ENCODE results near the gene ITGAV. TPM values are rescaled to one million over a fixed set of nuclear protein-coding genes. Genes with fewer than 3 reads are reported as not detected.

ITGAV gene
- total and polyA plus RNA-seq, 2 of the 4 experiments (the other 2 are of a cell fraction): 45.8 to 181 TPM

DNA sequence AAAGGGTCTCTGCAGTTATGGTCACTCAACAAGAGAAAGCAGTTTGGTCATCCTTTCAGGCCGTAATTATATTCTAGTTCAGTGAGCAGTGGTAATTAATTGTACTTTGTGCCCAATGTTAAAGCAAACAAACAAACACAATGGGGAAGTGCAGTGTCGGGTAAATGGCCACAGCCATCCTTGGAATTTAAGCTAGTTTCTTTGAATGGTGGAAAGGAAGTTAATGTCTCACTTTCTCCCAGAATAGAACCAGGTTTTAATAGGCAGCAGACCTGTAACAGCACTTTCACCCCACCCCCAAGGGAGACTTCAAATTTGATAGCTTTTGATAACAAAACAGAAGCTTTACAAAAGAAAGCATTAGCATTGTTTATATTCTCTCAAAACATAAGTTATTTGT, 20.0 kb upstream of the ITGAV start:
- no peaks in the 10 kb centered on the region for H3K9me3 ChIP-seq (ENCODE audit: control insufficient read depth, insufficient read depth, low read length)
- H3K14ac ChIP-seq (replicated peaks; ENCODE audit: low read depth, low read length): no peak overlapping the region
- no peak overlapping the region for H4K5ac ChIP-seq (ENCODE audit: low read depth, low read length)
- H3K36me3 ChIP-seq (ENCODE audit: control insufficient read depth, insufficient read depth, low read length): no peaks in the 10 kb centered on the region
- no peak overlapping the region for H3K4me2 ChIP-seq (ENCODE audit: low read depth, low read length)
- no peak overlapping the region for H3K27ac ChIP-seq (ENCODE audit: insufficient read depth, low read length)
- H2BK20ac ChIP-seq (ENCODE audit: low read depth, low read length): no peak overlapping the region
- H4K20me1 ChIP-seq (ENCODE audit: insufficient read depth, low read length): no peaks in the 10 kb centered on the region
- no peak for TF ChIP-seq MAFK (IDR thresholded peaks at IDR 0.05; ENCODE audit: low read depth, low read length)
- no peak for TF ChIP-seq FOS (IDR thresholded peaks at IDR 0.05; ENCODE audit: low read depth, low read length)
- no peak for TF ChIP-seq POLR2A (IDR thresholded peaks at IDR 0.05; ENCODE audit: low read depth, low read length)
- TF ChIP-seq, protein P1, sequence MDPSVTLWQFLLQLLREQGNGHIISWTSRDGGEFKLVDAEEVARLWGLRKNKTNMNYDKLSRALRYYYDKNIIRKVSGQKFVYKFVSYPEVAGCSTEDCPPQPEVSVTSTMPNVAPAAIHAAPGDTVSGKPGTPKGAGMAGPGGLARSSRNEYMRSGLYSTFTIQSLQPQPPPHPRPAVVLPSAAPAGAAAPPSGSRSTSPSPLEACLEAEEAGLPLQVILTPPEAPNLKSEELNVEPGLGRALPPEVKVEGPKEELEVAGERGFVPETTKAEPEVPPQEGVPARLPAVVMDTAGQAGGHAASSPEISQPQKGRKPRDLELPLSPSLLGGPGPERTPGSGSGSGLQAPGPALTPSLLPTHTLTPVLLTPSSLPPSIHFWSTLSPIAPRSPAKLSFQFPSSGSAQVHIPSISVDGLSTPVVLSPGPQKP (IDR thresholded peaks at IDR 0.05; ENCODE audit: borderline replicate concordance, low read depth, low read length): no peak
- no peak overlapping the region for H3K4me3 ChIP-seq (ENCODE audit: insufficient read depth, low read depth, low read length)
- intact Hi-C loops (cut with micrococcal nuclease) (loop anchor here (2.0 kb wide), 1 partner anchor 25 kb away; no protein-coding TSS in a partner anchor), in situ Hi-C loops (cut with MboI; ENCODE audit: low sequenced_read_pairs) (no loop called here), dilution Hi-C loops (cut with HindIII; ENCODE audit: low sequenced_read_pairs, unreplicated experiment) (no loop called here)
- H2BK15ac ChIP-seq (ENCODE audit: low read depth, low read length): no peak overlapping the region
- H2AFZ ChIP-seq (replicated peaks; ENCODE audit: low read length, poor library complexity): no peak overlapping the region
- WGBS, 2 experiments (ENCODE audit: extremely low coverage in 2 of 2, insufficient read length in 1 of 2): no CpG with 5 or more reads among the region's 2 CpGs
- no peaks in the 10 kb centered on the region; the same call in 1 of the 2 replicates for H3K4me1 ChIP-seq (ENCODE audit: control insufficient read depth, insufficient read depth, low read length)
- no peak overlapping the region for H2AK5ac ChIP-seq (ENCODE audit: low read depth, low read length)
- peaks cover 0 to 2% of the 10 kb centered on the region in 2 experiments; a peak in 1 of 4 replicates for H3K79me1 ChIP-seq (ENCODE audit: low read depth in 1 of 2, low read length in 2 of 2)
- no peak overlapping the region for H4K91ac ChIP-seq (ENCODE audit: insufficient read depth, low read depth, low read length)
- H3K27me3 ChIP-seq (ENCODE audit: control insufficient read depth, insufficient read depth, low read length): no peaks in the 10 kb centered on the region
- BruUV-seq (replicated peaks): no TSS peak
- no peak overlapping the region for H3K18ac ChIP-seq (ENCODE audit: low read depth, low read length)
- H3K9ac ChIP-seq (ENCODE audit: low read depth, low read length): no peak overlapping the region
- DNase-seq: no peak
- H3K56ac ChIP-seq (ENCODE audit: extremely low read depth, insufficient read depth, low read length): no peak overlapping the region
- POLR2A ChIA-PET (ENCODE audit: unreplicated experiment): interaction anchor here (1.0 kb wide), 1 partner anchor 39 kb away, joined by 3 read pairs; no protein-coding TSS in a partner anchor
- H2BK5ac ChIP-seq (ENCODE audit: low read depth, low read length, poor library complexity, severe bottlenecking): no peak overlapping the region
- no peak overlapping the region for H2BK120ac ChIP-seq (ENCODE audit: low read depth, low read length)
- no peak overlapping the region for H3K23ac ChIP-seq (ENCODE audit: low read depth, low read length)
- no peak; the same call in 1 of the 2 replicates for ATAC-seq (ENCODE audit: low read depth)
- no peaks in the 10 kb centered on the region for H3K9me1 ChIP-seq (ENCODE audit: insufficient read depth, low read length)
- CTCF ChIA-PET: interaction anchor here (0.6 to 0.9 kb wide), 4 partner anchors 18 to 1424 kb away, joined by 3 to 7 read pairs (median 5); no protein-coding TSS in a partner anchor
- no peak overlapping the region for H2AK9ac ChIP-seq (replicated peaks; ENCODE audit: low read depth, low read length, poor library complexity)
- H3K4ac ChIP-seq (ENCODE audit: low read depth, low read length): no peak overlapping the region
- no peak overlapping the region for H4K8ac ChIP-seq (ENCODE audit: low read depth in 2 of 2, low read length in 2 of 2)
